HCT116 (cell line): Measurements from ENCODE around the gene ANKRD60.

Experiments
- YY1 ChIP-seq: IDR thresholded peaks from 2 replicates; pipeline ENCODE4 v1.6.1; 2011; ENCODE audit warnings: low read length, low read depth, moderate library complexity, mild to moderate bottlenecking; ENCODE audit not compliant: insufficient replicate concordance; ENCODE audit errors: extremely low read depth
- TF ChIP-seq, protein P1 (sequence below), 3 experiments: fragments of 200-600 bp in 1 of 3; sonication (generic) in 1 of 3; IDR thresholded peaks in 2 of 3; conservative IDR thresholded peaks in 1 of 3; 2 replicates each; pipeline ENCODE4 v1.5.1; 2012 to 2017; ENCODE audit warnings: low read depth in 2 of 3, low read length in 2 of 3, antibody characterized with exemption in 1 of 3, borderline replicate concordance in 1 of 3, control low read depth in 1 of 3, mild to moderate bottlenecking in 1 of 3, mixed read lengths in 1 of 3, mixed run types in 1 of 3, moderate library complexity in 1 of 3; ENCODE audit not compliant: insufficient read depth in 1 of 3

DNA sequence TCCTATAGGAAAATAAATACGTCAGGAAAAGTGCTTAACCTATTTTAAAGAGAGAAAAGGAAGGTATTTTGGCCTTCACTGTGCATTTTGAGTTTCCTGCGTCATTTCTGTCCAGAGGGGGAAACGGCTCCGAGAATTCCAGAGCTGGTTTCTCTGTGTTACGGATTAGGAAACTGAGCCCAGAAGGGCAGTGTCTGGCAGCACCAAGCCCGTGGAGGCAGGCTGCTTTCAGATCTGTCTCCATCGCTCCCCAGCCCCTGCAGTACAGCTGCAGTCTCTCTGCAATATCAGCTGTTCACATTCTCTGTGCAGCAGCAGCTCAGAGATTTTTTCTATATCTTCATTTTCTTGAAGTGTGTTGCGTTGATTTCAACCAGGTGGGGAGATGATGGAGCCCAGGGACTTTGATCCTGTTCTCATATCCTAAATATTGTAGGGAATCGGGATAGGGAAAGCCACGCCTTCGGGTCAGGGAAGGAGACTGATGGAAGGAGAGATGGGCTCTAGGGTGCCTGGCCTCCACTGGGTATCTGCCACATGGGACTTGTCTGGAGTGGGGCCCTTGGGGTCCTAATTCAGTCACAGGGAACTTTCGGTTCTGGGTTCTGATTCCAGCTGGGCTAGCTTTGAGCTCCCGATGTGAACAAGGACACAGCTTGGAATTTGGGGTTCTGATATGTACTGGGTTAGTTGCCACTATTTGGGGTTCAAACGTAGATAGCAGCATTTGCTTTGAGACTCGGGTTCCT, 2.8 kb downstream of the ANKRD60 start:
- TF ChIP-seq, protein P1, sequence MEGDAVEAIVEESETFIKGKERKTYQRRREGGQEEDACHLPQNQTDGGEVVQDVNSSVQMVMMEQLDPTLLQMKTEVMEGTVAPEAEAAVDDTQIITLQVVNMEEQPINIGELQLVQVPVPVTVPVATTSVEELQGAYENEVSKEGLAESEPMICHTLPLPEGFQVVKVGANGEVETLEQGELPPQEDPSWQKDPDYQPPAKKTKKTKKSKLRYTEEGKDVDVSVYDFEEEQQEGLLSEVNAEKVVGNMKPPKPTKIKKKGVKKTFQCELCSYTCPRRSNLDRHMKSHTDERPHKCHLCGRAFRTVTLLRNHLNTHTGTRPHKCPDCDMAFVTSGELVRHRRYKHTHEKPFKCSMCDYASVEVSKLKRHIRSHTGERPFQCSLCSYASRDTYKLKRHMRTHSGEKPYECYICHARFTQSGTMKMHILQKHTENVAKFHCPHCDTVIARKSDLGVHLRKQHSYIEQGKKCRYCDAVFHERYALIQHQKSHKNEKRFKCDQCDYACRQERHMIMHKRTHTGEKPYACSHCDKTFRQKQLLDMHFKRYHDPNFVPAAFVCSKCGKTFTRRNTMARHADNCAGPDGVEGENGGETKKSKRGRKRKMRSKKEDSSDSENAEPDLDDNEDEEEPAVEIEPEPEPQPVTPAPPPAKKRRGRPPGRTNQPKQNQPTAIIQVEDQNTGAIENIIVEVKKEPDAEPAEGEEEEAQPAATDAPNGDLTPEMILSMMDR (IDR thresholded peaks at IDR 0.05 in 2 of 3, conservative IDR thresholded peaks at IDR 0.05 in 1 of 3; ENCODE audit: borderline replicate concordance in 1 of 3, insufficient read depth in 1 of 3, low read depth in 2 of 3, low read length in 2 of 3): no peak
- no peak for TF ChIP-seq YY1
